ENCODE data around the gene TNRC6C. TPM values are rescaled to one million over a fixed set of nuclear protein-coding genes. Genes with fewer than 3 reads are reported as not detected.

Gene TNRC6C
- total and polyA plus RNA-seq, 2 experiments from 2014 or later = 4.2 to 5.6 TPM

DNA sequence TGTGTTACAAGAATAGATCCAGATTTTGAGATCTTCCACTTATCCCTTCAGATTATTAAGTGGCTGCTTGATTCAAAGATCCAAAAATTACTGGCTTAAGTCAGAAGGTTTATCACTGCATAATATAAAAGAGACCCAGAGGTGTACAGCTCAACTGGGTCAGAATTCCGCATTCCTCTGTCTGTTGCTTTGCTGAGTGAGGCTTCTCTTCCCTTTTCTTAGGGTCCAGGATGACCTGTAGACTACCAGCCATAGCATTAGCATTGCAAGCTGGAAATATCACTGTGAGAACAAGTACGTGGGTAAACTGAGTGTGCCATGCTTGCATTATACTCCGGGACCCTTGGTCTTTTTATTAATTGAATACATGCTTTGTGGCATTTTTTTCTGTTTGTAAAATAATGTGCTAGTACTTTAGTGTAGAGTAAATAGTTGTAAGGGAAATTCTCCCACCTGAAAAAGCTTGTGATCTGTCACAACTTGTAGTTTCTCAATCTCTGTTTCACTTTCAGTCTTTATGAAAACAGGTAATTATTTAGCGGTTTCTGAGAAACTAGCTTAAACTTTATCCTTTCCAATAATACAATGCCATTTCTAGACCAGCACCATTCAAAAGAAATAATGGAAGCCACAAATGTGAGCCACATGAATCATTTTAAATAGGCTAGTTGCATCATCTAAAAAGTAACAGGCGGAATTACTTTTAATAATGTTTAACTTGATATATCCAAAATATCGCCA lies 61.6 kb downstream of the TNRC6C start:
- no peak overlapping the region for H2AFZ ChIP-seq

DNA sequence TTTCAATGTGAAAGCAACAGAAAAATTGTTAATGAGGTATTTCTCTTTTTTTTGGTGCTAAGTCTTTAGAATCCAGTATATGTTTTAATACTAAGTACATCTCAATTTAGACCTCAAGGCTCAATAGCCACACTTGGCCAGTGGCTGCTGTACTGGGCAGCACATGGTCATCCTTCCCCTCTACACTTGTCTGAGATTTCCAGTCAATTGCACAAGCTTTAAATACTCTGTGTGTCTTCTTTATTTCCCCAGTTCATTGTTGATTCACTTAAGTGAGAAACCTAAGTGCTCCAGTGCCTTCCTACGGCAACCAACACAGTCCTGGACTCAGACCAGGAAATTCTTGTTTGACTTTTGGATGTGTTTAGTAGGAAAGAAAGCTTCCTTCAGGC lies 62.2 kb downstream of the TNRC6C start:
- Histone ChIP-seq H3K4me3 (no peak overlapping the region), H3K27me3 (no peaks in the 10 kb centered on the region), H3K79me2 (no peaks in the 10 kb centered on the region), H2AFZ (no peak overlapping the region), H3K9me2 (replicated peaks; ENCODE audit: insufficient read depth) (no peaks in the 10 kb centered on the region), H4K20me1 (ENCODE audit: insufficient read depth, poor library complexity, severe bottlenecking) (no peaks in the 10 kb centered on the region), H3K4me1 (ENCODE audit: insufficient read depth) (no peaks in the 10 kb centered on the region), H3K4me2 (no peak overlapping the region), H3K27ac (no peak overlapping the region), H3K9me3 (ENCODE audit: low read depth) (no peaks in the 10 kb centered on the region), H3K36me3 (replicated peaks; ENCODE audit: insufficient read depth, low read depth) (no peaks in the 10 kb centered on the region)
- no peak for DNase-seq (ENCODE audit: low spot score)
- TF ChIP-seq, protein P1, sequence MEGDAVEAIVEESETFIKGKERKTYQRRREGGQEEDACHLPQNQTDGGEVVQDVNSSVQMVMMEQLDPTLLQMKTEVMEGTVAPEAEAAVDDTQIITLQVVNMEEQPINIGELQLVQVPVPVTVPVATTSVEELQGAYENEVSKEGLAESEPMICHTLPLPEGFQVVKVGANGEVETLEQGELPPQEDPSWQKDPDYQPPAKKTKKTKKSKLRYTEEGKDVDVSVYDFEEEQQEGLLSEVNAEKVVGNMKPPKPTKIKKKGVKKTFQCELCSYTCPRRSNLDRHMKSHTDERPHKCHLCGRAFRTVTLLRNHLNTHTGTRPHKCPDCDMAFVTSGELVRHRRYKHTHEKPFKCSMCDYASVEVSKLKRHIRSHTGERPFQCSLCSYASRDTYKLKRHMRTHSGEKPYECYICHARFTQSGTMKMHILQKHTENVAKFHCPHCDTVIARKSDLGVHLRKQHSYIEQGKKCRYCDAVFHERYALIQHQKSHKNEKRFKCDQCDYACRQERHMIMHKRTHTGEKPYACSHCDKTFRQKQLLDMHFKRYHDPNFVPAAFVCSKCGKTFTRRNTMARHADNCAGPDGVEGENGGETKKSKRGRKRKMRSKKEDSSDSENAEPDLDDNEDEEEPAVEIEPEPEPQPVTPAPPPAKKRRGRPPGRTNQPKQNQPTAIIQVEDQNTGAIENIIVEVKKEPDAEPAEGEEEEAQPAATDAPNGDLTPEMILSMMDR (IDR thresholded peaks at IDR 0.05; ENCODE audit: poor library complexity) = no peak
- TF ChIP-seq EZH2phosphoT487 (IDR thresholded peaks at IDR 0.05; ENCODE audit: low read depth, severe bottlenecking, unreplicated experiment) = no peak
- TF ChIP-seq EZH2 (IDR thresholded peaks at IDR 0.05; ENCODE audit: borderline replicate concordance) = no peak
- 96% methylated on average over 1 of the region's 1 CpG for WGBS (ENCODE audit: low lambda C conversion rate, missing lambda C conversion rate)

More for the DNA sequence above, 61.6 kb downstream of the TNRC6C start:
- no peak for TF ChIP-seq EZH2phosphoT487 (IDR thresholded peaks at IDR 0.05; ENCODE audit: low read depth, severe bottlenecking, unreplicated experiment)
- TF ChIP-seq, protein P1 (IDR thresholded peaks at IDR 0.05; ENCODE audit: poor library complexity) = no peak
- no peak for TF ChIP-seq EZH2 (IDR thresholded peaks at IDR 0.05; ENCODE audit: borderline replicate concordance)
- no peak for DNase-seq (ENCODE audit: low spot score)
- H3K4me1 ChIP-seq (ENCODE audit: insufficient read depth) = no peaks in the 10 kb centered on the region
- no peak overlapping the region for H3K4me3 ChIP-seq
- H3K4me2 ChIP-seq = no peak overlapping the region
- 98% methylated on average over 6 of the region's 6 CpGs for WGBS (ENCODE audit: low lambda C conversion rate, missing lambda C conversion rate)
- no peaks in the 10 kb centered on the region for H4K20me1 ChIP-seq (ENCODE audit: insufficient read depth, poor library complexity, severe bottlenecking)
- no peaks in the 10 kb centered on the region for H3K27me3 ChIP-seq
- no peaks in the 10 kb centered on the region for H3K9me3 ChIP-seq (ENCODE audit: low read depth)
- no peaks in the 10 kb centered on the region for H3K36me3 ChIP-seq (replicated peaks; ENCODE audit: insufficient read depth, low read depth)
- H3K27ac ChIP-seq = no peak overlapping the region
- no peaks in the 10 kb centered on the region for H3K9me2 ChIP-seq (replicated peaks; ENCODE audit: insufficient read depth)
- H3K79me2 ChIP-seq = no peaks in the 10 kb centered on the region

GRCh38 chr17:78022425-78022824 lies 63.9 kb downstream of the TNRC6C start:
- Histone ChIP-seq H2AFZ (no peak overlapping the region), H3K79me2 (no peaks in the 10 kb centered on the region), H3K4me2 (no peak overlapping the region), H3K9me2 (replicated peaks; ENCODE audit: insufficient read depth) (no peaks in the 10 kb centered on the region), H4K20me1 (ENCODE audit: insufficient read depth, poor library complexity, severe bottlenecking) (no peaks in the 10 kb centered on the region), H3K27me3 (no peaks in the 10 kb centered on the region), H3K27ac (no peak overlapping the region), H3K9me3 (ENCODE audit: low read depth) (no peaks in the 10 kb centered on the region), H3K4me3 (no peak overlapping the region), H3K4me1 (ENCODE audit: insufficient read depth) (no peaks in the 10 kb centered on the region), H3K36me3 (replicated peaks; ENCODE audit: insufficient read depth, low read depth) (no peaks in the 10 kb centered on the region)
- 67% methylated on average over 2 of the region's 2 CpGs for WGBS (ENCODE audit: low lambda C conversion rate, missing lambda C conversion rate)
- TF ChIP-seq, protein P1 (IDR thresholded peaks at IDR 0.05; ENCODE audit: poor library complexity) = no peak
- TF ChIP-seq EZH2phosphoT487 (IDR thresholded peaks at IDR 0.05; ENCODE audit: low read depth, severe bottlenecking, unreplicated experiment) = no peak
- TF ChIP-seq EZH2 (IDR thresholded peaks at IDR 0.05; ENCODE audit: borderline replicate concordance) = no peak
- no peak for DNase-seq (ENCODE audit: low spot score)

All from hepatocyte (in vitro differentiated cells).